OCI-M2 (cell line): Measurements from ENCODE around the gene DRAXIN.

Experiments used
- DNase-seq: peaks from one replicate; lab custom pipeline; 2025; ENCODE audit not compliant: unreplicated experiment; lab: John Stamatoyannopoulos, UW

DRAXIN gene

GRCh38 chr1:11759791-11760190 is 68.3 kb downstream of the DRAXIN start:
- DNase-seq, result no peak

GRCh38 chr1:11761285-11761684 is 69.8 kb downstream of the DRAXIN start:
- no peak for DNase-seq

GRCh38 chr1:11761988-11762406 is 70.5 kb downstream of the DRAXIN start, which contains the start of gene C1orf167:
Gene C1orf167 (plus strand): TSS chr1:11762193. CDS start chr1:11764401, 2,208 bp downstream.
- no peak for DNase-seq

GRCh38 chr1:11764115-11764514 is 72.6 kb downstream of the DRAXIN start:
- no peak for DNase-seq

GRCh38 chr1:11764519-11764918 is 73.0 kb downstream of the DRAXIN start:
- no peak for DNase-seq

GRCh38 chr1:11765661-11766428 is 74.3 kb downstream of the DRAXIN start:
- no peak for DNase-seq

- no peak for DNase-seq
Measured at GRCh38 chr1:11766429-11766776, 74.9 kb downstream of the DRAXIN start.

- no peak for DNase-seq
Measured at GRCh38 chr1:11767922-11768704, 76.6 kb downstream of the DRAXIN start.

- no peak for DNase-seq
Measured at GRCh38 chr1:11768821-11769220, 77.3 kb downstream of the DRAXIN start.

GRCh38 chr1:11769274-11769673 is 77.8 kb downstream of the DRAXIN start:
- no peak for DNase-seq

GRCh38 chr1:11770011-11770410 is 78.5 kb downstream of the DRAXIN start:
- no peak for DNase-seq

GRCh38 chr1:11771481-11772043 is 80.1 kb downstream of the DRAXIN start:
- no peak for DNase-seq

GRCh38 chr1:11772458-11772857 is 80.9 kb downstream of the DRAXIN start:
- DNase-seq, result no peak

- no peak for DNase-seq
Measured at GRCh38 chr1:11774753-11775152, 83.2 kb downstream of the DRAXIN start.
